K562 (cell line): ENCODE results near the gene C1QL2. TPM values are rescaled to one million over a fixed set of nuclear protein-coding genes. Genes with fewer than 3 reads are reported as not detected.

Source experiments
- MGA ChIP-seq: fragments of 450-650 bp; IDR thresholded peaks from 2 replicates; pipeline ENCODE4 v1.6.1; 2016; ENCODE audit warnings: mild to moderate bottlenecking, moderate library complexity
- SMARCA4 ChIP-seq: fragments of 450-650 bp; IDR thresholded peaks from 2 replicates; pipeline ENCODE4 v1.6.1; 2016
- SUPT5H ChIP-seq: fragments of 450-650 bp; IDR thresholded peaks from 2 replicates; pipeline ENCODE4 v1.6.1; 2016
- polyA plus RNA-seq, 8 experiments: library from polyadenylated mRNA; depleted of rRNA in 4 of 8; stranded (reverse) in 5 of 8; unstranded in 3 of 8; fragments of >200 nt; fragmentation: Nextera tagmentation in 2 of 8; fragmentation: Illumina TruSeq in 1 of 8; extraction: Ambion mirVana in 2 of 8; extraction: Trizol in 1 of 8; gene quantifications; 2 replicates each; pipeline versions ENCODE4 v1.2.1 to v1.2.3, GENCODE V29; 2011 to 2014; ENCODE audit warnings: inconsistent platforms in 1 of 8, missing spikeins in 1 of 8
- total RNA-seq, 7 experiments: library from RNA; depleted of rRNA in 6 of 7; stranded (reverse); fragments of >200 nt in 6 of 7; fragmentation: Illumina TruSeq in 2 of 7; extraction: Trizol in 2 of 7; gene quantifications; 2 replicates each; pipeline versions ENCODE4 v1.2.1 to v1.2.3, GENCODE V29; 2011 to 2021; ENCODE audit warnings: low replicate concordance in 1 of 7

Gene C1QL2
- total and polyA plus RNA-seq, 9 of the 15 experiments (the other 6 are each of a cell fraction or from before 2014, with no cell fraction given): not detected

DNA sequence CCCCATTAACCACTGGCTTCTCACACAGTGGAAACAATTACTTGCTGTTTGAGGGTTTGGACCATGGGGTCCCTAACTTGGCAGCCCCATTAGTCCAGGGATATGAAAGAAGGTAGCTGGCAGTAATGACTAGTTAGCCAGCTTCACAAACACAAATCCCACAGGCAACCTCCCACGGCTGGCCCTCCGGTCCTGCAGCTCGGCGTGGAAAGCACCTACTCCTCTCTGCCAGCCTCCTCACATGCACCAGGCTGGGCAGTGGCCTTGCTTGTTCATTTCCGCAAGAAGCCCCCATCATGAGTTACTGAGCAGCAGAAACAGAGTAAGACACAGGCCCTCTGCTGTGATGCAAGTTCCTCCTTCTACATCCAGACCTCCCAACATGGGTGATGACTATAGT, 13.7 kb downstream of the C1QL2 start (continued):
- TF ChIP-seq MGA: no peak
- no peak for TF ChIP-seq SUPT5H
- TF ChIP-seq SMARCA4: no peak
